Inferior parietal cortex (tissue), 1 donor: ENCODE results near the gene MUC12.
"Not testable (repeated sequence)": the region's sequence is repeated elsewhere in the genome, so short reads cannot be mapped to it uniquely, and the experiment has no call there.

ENCODE experiments used
- DNase-seq: peaks from one replicate; pipeline ENCODE4 v3.0.0-alpha.2; 2016; ENCODE audit errors: extremely low spot score

MUC12 gene

GRCh38 chr7:100957832-100958421, 11.4 kb upstream of the MUC12 start:
- no peak for DNase-seq

DNA sequence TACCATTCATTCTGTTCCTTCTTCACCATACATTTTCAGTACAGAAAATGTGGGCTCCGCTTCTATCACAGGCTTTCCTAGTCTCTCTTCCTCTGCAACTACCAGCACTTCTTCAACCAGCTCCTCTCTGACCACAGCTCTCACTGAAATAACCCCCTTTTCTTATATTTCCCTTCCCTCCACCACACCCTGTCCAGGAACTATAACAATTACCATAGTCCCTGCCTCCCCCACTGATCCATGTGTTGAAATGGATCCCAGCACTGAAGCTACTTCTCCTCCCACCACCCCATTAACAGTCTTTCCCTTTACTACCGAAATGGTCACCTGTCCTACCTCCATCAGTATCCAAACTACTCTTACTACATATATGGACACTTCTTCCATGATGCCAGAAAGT, 9.5 kb upstream of the MUC12 start:
- DNase-seq, result no peak

- DNase-seq, result no peak
Observed at GRCh38 chr7:100962537-100962936, 6.8 kb upstream of the MUC12 start.

DNA sequence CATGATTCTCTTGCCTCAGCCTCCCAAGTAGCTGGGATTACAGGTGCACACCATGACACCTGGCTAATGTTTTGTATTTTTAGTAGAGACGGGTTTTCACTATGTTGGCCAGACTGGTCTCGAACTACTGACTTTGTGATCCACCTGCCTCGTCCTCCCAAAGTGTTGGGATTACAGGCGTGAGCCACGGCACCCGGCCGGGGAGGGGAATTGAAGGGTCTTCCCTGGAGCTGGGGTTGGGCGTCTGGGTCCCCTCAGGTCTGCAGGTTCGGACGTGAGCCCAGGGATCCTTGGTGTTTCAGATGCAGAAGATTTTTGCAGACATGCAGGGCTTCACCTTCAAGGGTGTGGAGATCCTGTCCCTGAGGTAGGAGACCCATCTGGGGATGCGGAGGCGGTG, 6.0 kb upstream of the MUC12 start:
- DNase-seq, result no peak

GRCh38 chr7:100963874-100964273, 5.5 kb upstream of the MUC12 start:
- DNase-seq, result no peak

- DNase-seq, result no peak
Observed at GRCh38 chr7:100964630-100965029, 4.7 kb upstream of the MUC12 start.

DNA sequence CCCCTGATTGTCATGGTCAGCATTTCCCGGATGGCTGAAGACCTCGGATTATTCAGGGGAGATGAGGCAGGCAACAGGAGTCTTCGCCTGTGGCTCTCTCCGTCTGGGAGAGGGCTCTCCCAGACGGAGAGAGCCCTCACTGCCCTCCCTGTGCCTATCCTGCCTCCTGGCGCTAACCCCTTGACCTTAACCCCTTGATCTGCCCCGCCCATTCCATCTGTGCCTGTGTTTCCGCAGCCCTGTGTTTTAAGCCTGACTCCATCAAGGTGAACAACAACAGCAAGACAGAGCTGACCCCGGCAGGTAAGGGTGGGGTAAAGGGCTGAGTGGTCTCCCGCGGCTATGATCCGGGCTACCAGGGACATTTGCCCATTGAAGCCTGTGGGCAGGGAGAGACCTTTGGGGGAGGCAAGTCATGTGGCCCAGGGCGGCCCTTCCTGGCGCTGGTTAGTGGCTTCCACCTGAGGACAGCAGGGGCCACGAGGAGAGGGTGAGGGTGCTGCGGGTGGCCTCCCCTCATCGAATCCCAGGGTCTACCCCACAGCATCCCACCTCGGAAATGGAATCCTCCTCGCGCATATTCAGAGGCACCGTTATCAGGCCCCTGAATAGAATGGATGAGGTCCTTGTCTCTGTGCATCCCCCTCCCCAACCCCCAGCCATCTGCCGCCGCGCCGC, 4.2 kb upstream of the MUC12 start:
- DNase-seq, result no peak

DNA sequence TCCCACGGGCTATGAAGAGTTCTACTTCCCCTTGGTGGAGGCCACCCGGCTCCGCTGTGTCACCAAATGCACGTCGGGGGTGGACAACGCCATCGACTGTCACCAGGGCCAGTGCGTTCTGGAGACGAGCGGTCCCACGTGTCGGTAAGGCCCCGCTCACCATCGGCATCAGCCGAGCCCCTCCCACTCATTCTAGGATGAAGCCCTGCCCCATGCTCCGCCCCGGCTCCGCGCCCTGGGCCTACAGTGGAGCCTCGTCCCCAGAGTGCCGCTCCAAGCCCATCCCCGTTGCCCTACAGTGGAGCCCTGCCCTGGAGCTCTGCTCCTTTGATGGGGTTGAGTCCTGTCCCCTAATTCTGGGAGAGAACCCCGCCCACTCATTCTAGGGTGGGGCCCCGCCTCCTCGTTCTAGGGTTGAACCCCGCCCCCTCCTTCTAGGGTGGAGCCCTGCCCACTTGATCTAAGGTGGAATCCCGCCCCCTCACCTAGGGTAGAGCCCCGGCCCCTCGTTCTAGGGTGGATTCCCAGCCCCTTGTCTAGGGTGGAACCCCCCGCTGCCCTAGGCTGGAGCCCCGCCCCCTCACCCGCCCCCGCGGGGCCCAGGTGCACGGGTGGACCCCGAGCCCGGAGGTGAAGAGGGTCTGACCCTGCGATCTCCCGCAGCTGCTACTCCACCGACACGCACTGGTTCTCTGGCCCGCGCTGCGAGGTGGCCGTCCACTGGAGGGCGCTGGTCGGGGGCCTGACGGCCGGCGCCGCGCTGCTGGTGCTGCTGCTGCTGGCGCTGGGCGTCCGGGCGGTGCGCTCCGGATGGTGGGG, 3.4 kb upstream of the MUC12 start:
- DNase-seq, result peak; percentile 20

DNA sequence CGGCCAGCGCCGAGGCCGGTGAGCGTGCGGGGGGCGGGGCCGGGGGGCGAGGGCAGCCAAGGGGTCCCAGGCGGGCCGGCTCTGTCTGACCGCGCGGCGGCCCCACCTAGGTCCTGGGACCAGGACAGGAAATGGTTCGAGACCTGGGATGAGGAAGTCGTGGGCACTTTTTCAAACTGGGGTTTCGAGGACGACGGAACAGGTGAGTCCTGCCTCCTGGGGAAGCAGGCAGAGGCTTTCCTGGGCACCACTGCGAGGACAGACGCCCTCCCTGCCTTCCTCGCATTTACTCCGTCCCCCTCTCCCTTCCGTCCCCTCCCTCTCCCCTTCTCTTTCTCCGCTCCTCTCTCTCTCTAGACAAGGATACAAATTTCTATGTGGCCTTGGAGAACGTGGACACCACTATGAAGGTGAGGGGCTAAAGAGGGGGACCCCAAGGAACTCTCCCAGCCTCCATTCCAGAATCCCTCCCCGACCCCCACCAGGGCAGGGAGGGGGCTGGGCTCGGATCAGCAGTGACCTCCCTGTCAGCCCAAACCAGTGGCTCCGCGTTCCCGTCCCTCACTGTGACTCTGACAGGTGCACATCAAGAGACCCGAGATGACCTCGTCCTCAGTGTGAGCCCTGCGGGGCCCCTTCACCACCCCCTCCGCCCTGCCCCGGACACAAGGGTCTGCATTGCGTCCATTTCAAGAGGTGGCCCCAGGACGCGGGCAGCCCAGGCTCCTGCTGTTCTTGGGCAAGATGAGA, 2.6 kb upstream of the MUC12 start:
- no peak for DNase-seq

- DNase-seq, result no peak
Observed at GRCh38 chr7:100967292-100967863, 2.0 kb upstream of the MUC12 start.

DNA sequence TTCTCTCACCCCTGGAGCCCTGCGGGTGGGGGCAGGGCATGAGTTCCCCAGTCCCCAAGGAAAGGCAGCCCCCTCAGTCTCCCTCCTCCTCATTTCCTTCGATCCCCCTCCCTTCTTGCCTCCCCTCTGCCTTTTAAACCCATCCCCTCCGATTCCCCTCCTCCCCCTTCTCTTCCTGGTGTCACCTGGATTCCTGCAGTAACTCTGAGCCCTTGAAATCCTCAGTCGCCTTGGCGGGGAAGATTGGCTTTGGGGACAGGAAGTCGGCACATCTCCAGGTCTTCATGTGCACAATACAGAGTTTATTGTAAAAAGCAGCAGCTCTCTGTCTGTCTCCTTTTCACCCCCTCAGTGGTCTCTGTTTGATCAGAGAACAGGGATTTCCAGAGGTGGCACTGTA, 1.3 kb upstream of the MUC12 start:
- no peak for DNase-seq

DNA sequence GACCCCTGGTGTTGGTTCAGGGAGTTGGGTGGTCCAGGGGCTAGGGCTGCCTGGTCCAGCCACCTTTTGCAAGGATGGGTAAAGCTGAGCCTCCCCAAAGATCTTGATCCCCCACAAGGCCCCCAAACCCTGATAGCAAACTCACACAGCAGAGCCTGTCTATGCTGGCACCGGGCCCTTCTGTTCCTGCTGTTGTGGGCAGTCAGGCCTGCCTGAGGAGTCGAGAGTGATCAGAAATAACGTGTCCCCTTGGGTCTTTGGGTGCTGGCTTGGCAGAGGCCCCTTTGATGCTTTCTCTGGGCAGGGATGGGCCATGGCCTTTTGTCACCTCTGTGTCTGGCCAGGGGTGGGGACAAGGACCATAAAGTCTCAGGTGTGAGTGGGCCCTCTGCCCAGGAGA, 715 bp upstream of the MUC12 start:
- DNase-seq, result no peak

DNA sequence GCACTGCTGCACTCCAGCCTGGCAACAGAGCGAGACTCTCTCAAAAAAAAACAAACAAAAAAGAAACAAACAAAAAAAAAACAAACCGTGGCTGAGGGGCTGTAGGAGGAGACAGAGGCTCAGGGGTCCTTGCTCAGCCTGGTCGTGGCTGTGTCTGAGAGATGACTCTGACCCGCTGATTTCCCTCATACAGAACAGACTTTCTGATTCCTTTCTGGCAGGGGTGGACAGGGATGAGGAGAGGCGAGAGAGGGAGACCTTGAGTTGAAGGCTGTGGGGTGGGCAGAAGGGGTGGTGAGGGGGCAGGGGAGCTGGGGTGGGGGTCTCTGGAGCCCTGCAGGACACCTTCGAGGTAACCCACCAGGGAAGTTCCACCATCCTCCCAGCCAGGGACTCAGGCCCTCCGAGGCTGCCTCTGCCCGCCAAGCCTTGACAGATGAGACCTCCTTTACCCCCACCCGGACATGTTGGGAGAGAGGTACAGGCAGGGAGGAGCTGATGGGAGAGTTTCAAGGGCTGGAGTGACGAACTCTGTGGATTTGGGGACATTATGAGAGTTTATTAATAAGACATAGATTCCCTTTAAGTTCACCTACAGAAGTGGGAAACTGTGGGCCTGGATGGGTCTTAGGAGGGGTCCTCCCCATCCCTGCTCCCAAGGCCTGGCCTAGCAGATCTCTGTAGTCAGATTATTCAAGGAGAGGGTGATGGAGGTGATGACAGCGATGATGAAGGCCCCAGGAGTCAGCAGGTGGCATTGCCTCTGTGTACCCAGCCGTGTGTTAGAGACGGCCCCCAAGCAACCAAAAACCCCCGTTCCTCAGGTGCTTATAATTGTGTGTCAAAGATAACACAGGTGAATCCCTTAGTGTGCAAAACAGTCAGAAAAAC, 2.0 kb downstream of the MUC12 start:
- DNase-seq, result no peak

GRCh38 chr7:100972002-100972347, 2.6 kb downstream of the MUC12 start:
- DNase-seq, result no peak

DNA sequence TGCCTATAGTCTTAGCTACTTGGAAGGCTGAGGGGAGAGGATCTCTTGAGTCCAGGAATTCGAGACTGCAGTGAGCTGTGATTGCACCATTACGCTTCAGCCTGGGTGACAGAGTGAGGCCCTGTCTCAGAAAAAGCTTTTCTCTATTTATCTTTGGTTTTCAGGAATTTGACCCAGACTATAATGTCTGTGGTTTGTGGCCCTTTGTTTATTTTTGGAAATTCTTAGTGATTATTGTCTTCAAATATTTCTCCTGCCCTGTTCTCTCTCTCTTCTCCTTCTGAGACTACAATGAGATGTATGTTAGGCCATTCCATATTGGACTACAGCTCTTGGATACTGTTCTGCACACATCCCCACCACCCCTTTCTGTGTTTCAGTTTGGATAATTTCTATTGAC, 4.7 kb downstream of the MUC12 start:
- DNase-seq, result no peak

DNA sequence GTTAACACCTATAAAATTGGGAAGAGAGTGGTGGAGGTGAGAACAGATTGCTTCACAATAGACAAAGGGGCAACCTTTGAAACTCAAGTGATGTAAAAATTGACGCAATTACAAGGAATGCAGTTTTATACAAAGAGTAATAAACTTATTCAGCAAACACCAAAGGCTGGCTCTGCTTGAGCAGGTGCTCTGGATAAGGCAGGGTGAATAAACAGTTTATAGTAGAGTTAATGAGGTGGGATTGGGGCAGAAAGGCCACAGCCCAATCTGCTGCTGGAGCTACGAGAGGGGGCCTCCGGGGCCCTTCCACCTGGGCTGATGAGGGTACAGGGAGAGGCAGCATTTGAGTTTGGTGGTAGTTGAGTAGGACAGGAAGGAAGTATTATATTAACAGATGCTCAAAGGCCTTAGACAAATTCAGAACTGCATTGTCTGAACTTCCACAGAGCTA, 6.0 kb downstream of the MUC12 start:
- DNase-seq, result no peak

DNA sequence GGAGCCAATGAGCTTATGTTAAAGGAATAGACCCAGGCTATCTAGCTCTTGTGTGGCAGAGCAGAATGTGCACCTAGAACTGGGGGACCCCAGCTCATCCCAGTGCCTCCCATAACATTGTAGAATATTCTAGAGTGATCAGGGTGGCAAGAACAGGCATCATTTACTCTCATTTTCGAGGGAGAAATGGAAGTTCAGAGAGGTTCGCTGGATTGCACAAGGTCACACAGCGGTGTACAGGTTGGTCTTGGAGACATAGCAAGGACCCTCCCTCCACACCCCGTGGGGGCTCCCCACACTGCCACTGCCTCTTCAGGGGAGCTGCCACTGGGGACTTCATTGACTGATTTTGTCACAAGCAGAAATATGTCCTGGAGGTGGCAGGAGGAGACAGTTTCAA, 8.9 kb downstream of the MUC12 start:
- no peak for DNase-seq

GRCh38 chr7:100983451-100984187, 14.3 kb downstream of the MUC12 start:
- no peak for DNase-seq

DNA sequence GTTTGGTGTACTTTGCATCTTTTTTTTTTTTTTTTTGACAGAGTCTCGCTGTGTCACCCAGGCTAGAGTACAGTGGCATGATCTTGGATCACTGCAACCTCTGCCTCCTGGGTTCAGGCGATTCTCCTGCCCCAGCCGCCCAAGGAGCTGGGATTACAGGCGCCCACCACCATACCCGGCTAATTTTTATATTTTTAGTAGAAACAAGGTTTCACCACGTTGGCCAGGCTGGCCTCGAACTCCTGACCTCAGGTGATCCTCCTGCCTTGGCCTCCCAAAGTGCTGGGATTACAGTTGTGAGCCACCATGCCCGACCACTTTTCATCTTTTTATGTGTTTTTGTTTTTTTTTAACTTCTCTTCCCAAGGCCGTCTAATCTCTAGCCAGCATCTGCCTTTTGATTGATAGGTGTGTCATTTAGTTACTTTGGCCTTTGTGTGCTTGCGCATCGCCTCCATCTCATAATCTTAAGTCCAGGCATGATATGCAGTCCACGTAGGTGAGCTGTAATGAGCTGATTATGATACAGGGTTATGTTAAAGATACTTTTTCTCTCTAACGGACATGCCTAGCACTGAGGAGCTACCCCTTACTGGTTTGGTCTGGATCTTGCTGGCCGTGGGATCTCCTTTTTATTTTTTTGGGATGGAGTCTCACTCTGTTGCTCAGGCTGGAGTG, 15.0 kb downstream of the MUC12 start:
- not testable (repeated sequence) for DNase-seq
